HCT116 (cell line): Measurements from ENCODE around the gene TAGLN2. TPM values are rescaled to one million over a fixed set of nuclear protein-coding genes. Genes with fewer than 3 reads are reported as not detected.

ENCODE experiments used
- ATAC-seq: fragments of 200-7000 bp; cut with Tn5 transposase; 2 replicates; pipeline ENCODE4 v1.9.1; 2020; ENCODE audit warnings: mild to moderate bottlenecking, moderate library complexity
- BruUV-seq: library from RNA; stranded (reverse); fragments of 400-500 nt; replicated peaks from 2 replicates; lab custom pipeline; 2021; lab: Mats Ljungman, UMichigan
- CTCF ChIA-PET: fragments of 300-600 bp; sonication (Branson Sonifier 250); formaldehyde crosslinking; loops from one replicate; lab custom pipeline; 2021; ENCODE audit warnings: antibody characterized with exemption; lab: Charles Lee
- POLR2A ChIA-PET: fragments of 300-600, 350-600 bp; sonication (Branson Sonifier 250); formaldehyde crosslinking; loops from one replicate; lab custom pipeline; 2021; ENCODE audit warnings: antibody characterized with exemption; lab: Charles Lee
- RAD21 ChIA-PET, 2 experiments: fragments of 300-600 bp; sonication (Branson Sonifier 250); formaldehyde crosslinking; loops; one replicate each; lab custom pipeline; 2023; ENCODE audit warnings: low total read pairs in 2 of 2; ENCODE audit not compliant: uncharacterized antibody in 2 of 2, unreplicated experiment in 2 of 2, low non-redundant PET in 1 of 2; lab: Charles Lee
- DNase-seq: peaks from one replicate; pipeline ENCODE4 v3.0.0-alpha.2; 2010; ENCODE audit warnings: low read depth, low spot score
- H2AFZ ChIP-seq: fragments of 200-600 bp; shearing (Covaris generic), sonication (generic); 2 replicates; pipeline ENCODE4 v1.6.1; 2017; ENCODE audit warnings: low read depth, mixed run types, mixed read lengths, antibody characterized with exemption, low read length; ENCODE audit not compliant: poor library complexity, severe bottlenecking
- H3K27ac ChIP-seq: 2 replicates; pipeline ENCODE4 v1.5.1; 2012; ENCODE audit warnings: low read depth, low read length
- H3K27me3 ChIP-seq: fragments of 200-600 bp; sonication (generic); 2 replicates; pipeline ENCODE4 v1.6.1; 2016; ENCODE audit warnings: mixed run types, low read length, mixed read lengths; ENCODE audit not compliant: insufficient read depth
- H3K36me3 ChIP-seq, 2 experiments: fragments of 200-500 bp in 1 of 2; fragments of 200-600 bp in 1 of 2; sonication (Bioruptor generic) in 1 of 2; sonication (generic) in 1 of 2; 2 replicates each; pipeline versions ENCODE4 v1.5.1 to v1.6.1; 2014 to 2016; ENCODE audit warnings: low read length in 2 of 2, inconsistent platforms in 1 of 2, mixed read lengths in 1 of 2, mixed run types in 1 of 2; ENCODE audit not compliant: insufficient read depth in 2 of 2, control insufficient read depth in 1 of 2
- H3K4me1 ChIP-seq, 2 experiments: fragments of 200-600 bp in 1 of 2; sonication (generic) in 1 of 2; 2 replicates each; pipeline versions ENCODE4 v1.5.1 to v1.6.1; 2012 to 2017; ENCODE audit warnings: low read length in 2 of 2, inconsistent platforms in 1 of 2, mild to moderate bottlenecking in 1 of 2, mixed read lengths in 1 of 2, mixed run types in 1 of 2, moderate library complexity in 1 of 2; ENCODE audit not compliant: insufficient read depth in 2 of 2, control insufficient read depth in 1 of 2
- H3K4me2 ChIP-seq: fragments of 200-600 bp; sonication (generic); 2 replicates; pipeline ENCODE4 v1.6.1; 2017; ENCODE audit warnings: mixed run types, low read length, mixed read lengths
- H3K4me3 ChIP-seq, 2 experiments: fragments of 200-600 bp in 1 of 2; sonication (generic) in 1 of 2; replicated peaks in 1 of 2; 2 replicates each; pipeline ENCODE4 v1.5.1; 2011 to 2016; ENCODE audit warnings: low read length in 2 of 2, control low read depth in 1 of 2, low read depth in 1 of 2, mild to moderate bottlenecking in 1 of 2, mixed read lengths in 1 of 2, mixed run types in 1 of 2
- H3K79me2 ChIP-seq: fragments of 200-600 bp; sonication (generic); 2 replicates; pipeline ENCODE4 v1.6.1; 2017; ENCODE audit warnings: mild to moderate bottlenecking, mixed run types, low read length, moderate library complexity, mixed read lengths; ENCODE audit not compliant: insufficient read depth
- H3K9ac ChIP-seq: fragments of 200-600 bp; sonication (generic); 2 replicates; pipeline ENCODE4 v1.6.1; 2016; ENCODE audit warnings: low read length, mixed read lengths
- H3K9me2 ChIP-seq: fragments of 200-600 bp; sonication (generic), shearing (Covaris generic); 2 replicates; pipeline ENCODE4 v1.6.1; 2017; ENCODE audit warnings: mixed run types, mild to moderate bottlenecking, moderate library complexity; ENCODE audit not compliant: insufficient read depth
- H3K9me3 ChIP-seq, 2 experiments: fragments of 200-500 bp in 1 of 2; fragments of 200-600 bp in 1 of 2; sonication (Bioruptor generic) in 1 of 2; sonication (generic) in 1 of 2; 2 replicates each; pipeline ENCODE4 v1.6.1; 2014 to 2017; ENCODE audit warnings: low read length in 2 of 2, mixed read lengths in 2 of 2, inconsistent platforms in 1 of 2, low read depth in 1 of 2, mild to moderate bottlenecking in 1 of 2, mixed run types in 1 of 2, moderate library complexity in 1 of 2; ENCODE audit not compliant: control insufficient read depth in 1 of 2, insufficient read depth in 1 of 2
- H4K20me1 ChIP-seq: fragments of 200-600 bp; sonication (generic), shearing (Covaris generic); 2 replicates; pipeline ENCODE4 v1.6.1; 2017; ENCODE audit warnings: mixed run types, mild to moderate bottlenecking, moderate library complexity; ENCODE audit not compliant: insufficient read depth
- CBX3 ChIP-seq: IDR thresholded peaks from 2 replicates; pipeline ENCODE4 v1.6.1; 2012; ENCODE audit warnings: low read depth
- CEBPB ChIP-seq: IDR thresholded peaks from 2 replicates; pipeline ENCODE4 v1.6.1; 2012; ENCODE audit warnings: low read depth
- ELF1 ChIP-seq: IDR thresholded peaks from 2 replicates; pipeline ENCODE4 v1.6.1; 2012; ENCODE audit warnings: low read depth, borderline replicate concordance
- FOSL1 ChIP-seq: IDR thresholded peaks from 2 replicates; pipeline ENCODE4 v1.6.1; 2012; ENCODE audit warnings: low read depth
- MAX ChIP-seq: IDR thresholded peaks from 2 replicates; pipeline ENCODE4 v1.6.1; 2012
- RAD21 ChIP-seq: IDR thresholded peaks from 2 replicates; pipeline ENCODE4 v1.6.1; 2012; ENCODE audit warnings: low read depth, mild to moderate bottlenecking
- REST ChIP-seq: IDR thresholded peaks from 2 replicates; pipeline ENCODE4 v1.6.1; 2012; ENCODE audit warnings: low read depth
- SIN3A ChIP-seq: IDR thresholded peaks from 2 replicates; pipeline ENCODE4 v1.6.1; 2012; ENCODE audit warnings: low read depth
- ZFX ChIP-seq: fragments of 450-650 bp; IDR thresholded peaks from 2 replicates; pipeline ENCODE4 v1.6.1; 2017
- intact Hi-C: fragments of 100-400 bp; cut with micrococcal nuclease; formaldehyde crosslinking; loops from 2 replicates; pipeline ENCODE4 v1.10.0; 2022
- total RNA-seq: library from RNA; stranded (reverse); gene quantifications from one replicate; pipeline ENCODE4 v1.2.1, GENCODE V29; 2021; ENCODE audit not compliant: unreplicated experiment
- TF ChIP-seq, protein P1 (sequence below): IDR thresholded peaks from 2 replicates; pipeline ENCODE4 v1.6.1; 2011; ENCODE audit warnings: mild to moderate bottlenecking, low read length, moderate library complexity; ENCODE audit not compliant: insufficient replicate concordance; ENCODE audit errors: extremely low read depth

TAGLN2 gene
- total RNA-seq, 1 experiment from 2014 or later: 127 TPM

DNA sequence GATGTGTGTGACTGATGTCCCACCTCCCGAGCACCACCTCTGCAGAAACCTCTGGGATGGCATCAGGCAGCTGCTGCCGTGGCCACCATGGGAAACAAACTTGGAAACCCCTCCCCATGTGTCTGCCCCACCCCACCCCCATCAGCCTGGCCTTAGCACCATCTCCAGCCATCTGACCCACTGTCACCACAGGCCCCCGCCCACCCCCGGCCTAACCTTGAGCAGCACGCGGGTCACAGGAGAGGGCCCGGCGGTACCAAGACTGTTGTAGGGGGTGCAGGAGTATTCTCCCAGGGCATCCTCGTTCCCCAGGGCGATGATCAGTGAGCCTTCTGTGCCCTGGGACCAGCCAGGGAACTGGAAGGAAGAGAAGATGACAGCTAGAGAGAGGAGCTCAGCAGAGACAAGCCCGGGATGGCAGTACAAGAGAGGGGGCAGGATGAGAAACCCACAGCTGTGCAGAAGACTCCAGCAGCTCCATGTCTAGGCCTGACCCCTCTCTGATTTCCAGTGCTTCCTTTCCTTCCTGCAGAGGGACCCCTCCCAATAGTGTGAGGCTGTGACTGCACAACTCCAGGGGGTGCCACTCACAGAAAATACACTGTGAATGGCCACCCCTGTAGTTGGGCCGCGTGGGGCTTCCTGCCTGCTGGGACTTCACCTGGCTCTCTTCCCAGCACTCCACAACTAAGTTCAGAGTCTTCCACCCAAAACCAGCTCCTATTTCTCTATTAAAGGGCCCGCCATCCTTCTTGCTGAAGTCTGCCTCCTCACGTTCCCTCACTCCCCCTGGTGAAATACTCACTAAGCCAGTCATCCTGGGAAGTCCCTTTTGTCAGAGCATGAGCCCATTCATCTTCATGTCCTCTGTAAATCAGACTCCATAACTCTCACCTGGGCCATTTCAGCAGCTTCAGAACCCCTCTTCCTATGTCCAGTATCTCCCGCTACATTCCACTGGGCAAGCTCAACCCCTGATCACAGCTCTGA, 7.3 kb upstream of the TAGLN2 start:
- Histone ChIP-seq H4K20me1 (no peaks in the 10 kb centered on the region), H2AFZ (no peak overlapping the region), H3K4me3 (no peak overlapping the region), H3K9me3 (no peaks in the 10 kb centered on the region), H3K27ac (no peak overlapping the region), H3K9ac (no peak overlapping the region), H3K9me2 (no peaks in the 10 kb centered on the region), H3K36me3 (peaks cover 0 to 2% of the 10 kb centered on the region in 2 experiments; a peak in 1 of 4 replicates), H3K4me2 (no peak overlapping the region), H3K4me1 (peaks cover 3 to 15% of the 10 kb centered on the region in 2 experiments), H3K27me3 (no peaks in the 10 kb centered on the region), H3K79me2 (no peaks in the 10 kb centered on the region)
- ATAC-seq (no peak), DNase-seq (no peak)
- POLR2A ChIA-PET: no interaction called here
- intact Hi-C loops: no loop called here
- no TSS peak for BruUV-seq
- TF ChIP-seq CBX3: no peak
- TF ChIP-seq, protein P1, sequence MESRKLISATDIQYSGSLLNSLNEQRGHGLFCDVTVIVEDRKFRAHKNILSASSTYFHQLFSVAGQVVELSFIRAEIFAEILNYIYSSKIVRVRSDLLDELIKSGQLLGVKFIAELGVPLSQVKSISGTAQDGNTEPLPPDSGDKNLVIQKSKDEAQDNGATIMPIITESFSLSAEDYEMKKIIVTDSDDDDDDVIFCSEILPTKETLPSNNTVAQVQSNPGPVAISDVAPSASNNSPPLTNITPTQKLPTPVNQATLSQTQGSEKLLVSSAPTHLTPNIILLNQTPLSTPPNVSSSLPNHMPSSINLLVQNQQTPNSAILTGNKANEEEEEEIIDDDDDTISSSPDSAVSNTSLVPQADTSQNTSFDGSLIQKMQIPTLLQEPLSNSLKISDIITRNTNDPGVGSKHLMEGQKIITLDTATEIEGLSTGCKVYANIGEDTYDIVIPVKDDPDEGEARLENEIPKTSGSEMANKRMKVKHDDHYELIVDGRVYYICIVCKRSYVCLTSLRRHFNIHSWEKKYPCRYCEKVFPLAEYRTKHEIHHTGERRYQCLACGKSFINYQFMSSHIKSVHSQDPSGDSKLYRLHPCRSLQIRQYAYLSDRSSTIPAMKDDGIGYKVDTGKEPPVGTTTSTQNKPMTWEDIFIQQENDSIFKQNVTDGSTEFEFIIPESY: no peak
- RAD21 ChIA-PET: interaction anchor here in 1 of 2 experiments (1.2 to 1.4 kb wide), 2 partner anchors 74 to 75 kb away, joined by 3 to 4 read pairs; no protein-coding TSS in a partner anchor
- CTCF ChIA-PET: interaction anchor here (10.1 kb wide), 1 partner anchor 74 kb away, joined by 170 read pairs; no protein-coding TSS in a partner anchor

GRCh38 chr1:159931795-159932173, 6.5 kb upstream of the TAGLN2 start:
- POLR2A ChIA-PET: no interaction called here
- TF ChIP-seq FOSL1 (no peak), MAX (no peak), CEBPB (no peak), SIN3A (no peak), ELF1 (no peak), REST (no peak), ZFX (no peak), RAD21 (no peak)

More at GRCh38 chr1:159931795-159932173, 6.5 kb upstream of the TAGLN2 start:
- DNase-seq (no peak), ATAC-seq (no peak)
- Histone ChIP-seq H2AFZ (no peak overlapping the region), H3K4me3 (no peak overlapping the region), H3K9me2 (no peaks in the 10 kb centered on the region), H3K9ac (no peak overlapping the region), H3K4me2 (no peak overlapping the region), H3K79me2 (no peaks in the 10 kb centered on the region), H3K4me1 (peaks cover 0 to 7% of the 10 kb centered on the region in 2 experiments; a peak in 2 of 4 replicates), H3K36me3 (peaks cover 0 to 2% of the 10 kb centered on the region in 2 experiments; a peak in 1 of 4 replicates), H3K27ac (no peak overlapping the region), H4K20me1 (no peaks in the 10 kb centered on the region), H3K9me3 (no peaks in the 10 kb centered on the region), H3K27me3 (no peaks in the 10 kb centered on the region)
- BruUV-seq: no TSS peak
- ChIA-PET CTCF (interaction anchor here (0.6 to 10.1 kb wide), 2 partner anchors 23 to 74 kb away, joined by 3 to 170 read pairs; no protein-coding TSS in a partner anchor), RAD21 (no interaction called here)
- intact Hi-C loops: no loop called here
